ENCODE data around the gene ELOB.
A peak's percentile ranks its signal among the peaks of the same experiment; 100 is the strongest.

The ELOB gene

GRCh38 chr16:2795395-2796143, 18.5 kb upstream of the ELOB start (continued):
- TF ChIP-seq ZNF747 (tag by site-specific recombination; IDR thresholded peaks at IDR 0.05) (no peak), ZNF433 (tag by site-specific recombination; IDR thresholded peaks at IDR 0.05; ENCODE audit: low read depth) (no peak), ZNF571 (tag by site-specific recombination; IDR thresholded peaks at IDR 0.05) (no peak), KLF10 (tag by site-specific recombination; IDR thresholded peaks at IDR 0.05) (peak; percentile 42; the same call in 1 of the 2 replicates), ZNF692 (tag by site-specific recombination; IDR thresholded peaks at IDR 0.05) (0 out of 2 replicates have a peak, but pooled peaks have one; percentile 15), ZBTB10 (tag by site-specific recombination; IDR thresholded peaks at IDR 0.05) (no peak)

- Histone ChIP-seq H3K4me3 (ENCODE audit: low read depth, low read length) (no peak overlapping the region), H3K27ac (ENCODE audit: extremely low read depth, low read depth, low read length) (no peak overlapping the region), H3K36me3 (ENCODE audit: control insufficient read depth in 2 of 2, insufficient read depth in 1 of 2, low read length in 2 of 2) (no peaks in the 10 kb centered on the region), H3K9me3 (ENCODE audit: control insufficient read depth, insufficient read depth, low read depth, low read length) (no peaks in the 10 kb centered on the region), H3K4me1 (ENCODE audit: control insufficient read depth, insufficient read depth, low read length) (peaks cover 8% of the 10 kb centered on the region; the same call in 1 of the 2 replicates)
- POLR2A ChIA-PET: no interaction called here
- CTCF ChIA-PET: no interaction called here
- no peak for TF ChIP-seq PRDM4 (tag by site-specific recombination; IDR thresholded peaks at IDR 0.05)
- no peak for TF ChIP-seq KLF17 (tag by site-specific recombination; IDR thresholded peaks at IDR 0.05)
- TF ChIP-seq KLF10 (tag by site-specific recombination; IDR thresholded peaks at IDR 0.05): no peak
- TF ChIP-seq ZBTB44 (tag by site-specific recombination; IDR thresholded peaks at IDR 0.05): no peak
- TF ChIP-seq ZNF350 (tag by site-specific recombination; IDR thresholded peaks at IDR 0.05): no peak
- TF ChIP-seq KLF16 (tag by site-specific recombination; IDR thresholded peaks at IDR 0.05): no peak
- no peak for TF ChIP-seq ZNF639 (tag by site-specific recombination; IDR thresholded peaks at IDR 0.05)
- TF ChIP-seq ZNF677 (tag by site-specific recombination; IDR thresholded peaks at IDR 0.05): no peak
- no peak for TF ChIP-seq FEZF1 (tag by site-specific recombination; IDR thresholded peaks at IDR 0.05)
- no peak for TF ChIP-seq ZBTB49 (tag by site-specific recombination; IDR thresholded peaks at IDR 0.05; ENCODE audit: low read depth)
- TF ChIP-seq ZNF311 (tag by site-specific recombination; IDR thresholded peaks at IDR 0.05; ENCODE audit: borderline replicate concordance): no peak
- no peak for TF ChIP-seq ZNF629 (tag by site-specific recombination; IDR thresholded peaks at IDR 0.05)
- no peak for TF ChIP-seq ZFP37 (tag by site-specific recombination; IDR thresholded peaks at IDR 0.05)
Measured at GRCh38 chr16:2792940-2793339, 15.9 kb upstream of the ELOB start.
